H9 (cell line): Measurements from ENCODE around the gene CAPN5. TPM values are rescaled to one million over a fixed set of nuclear protein-coding genes. Genes with fewer than 3 reads are reported as not detected.

Experiments
- DNase-seq: peaks from one replicate; pipeline ENCODE4 v3.0.0-alpha.2; 2017
- H2AFZ ChIP-seq: one replicate; pipeline ENCODE4 v1.6.1; 2013; ENCODE audit warnings: mild to moderate bottlenecking, low read length, control low read depth, moderate library complexity
- H2AK5ac ChIP-seq: 2 replicates; pipeline ENCODE4 v1.6.1; 2013; ENCODE audit warnings: low read length, control low read depth, mixed read lengths; ENCODE audit not compliant: insufficient read length
- H2BK120ac ChIP-seq: one replicate; pipeline ENCODE4 v1.6.1; 2013; ENCODE audit warnings: low read depth, mild to moderate bottlenecking, low read length, control low read depth, inconsistent platforms; ENCODE audit not compliant: poor library complexity, severe bottlenecking
- H2BK12ac ChIP-seq: 2 replicates; pipeline ENCODE4 v1.6.1; 2013; ENCODE audit warnings: low read length, control low read depth, mixed read lengths, low read depth; ENCODE audit not compliant: insufficient read length
- H2BK15ac ChIP-seq: 2 replicates; pipeline ENCODE4 v1.6.1; 2013; ENCODE audit warnings: low read depth, low read length, control low read depth
- H2BK20ac ChIP-seq: one replicate; pipeline ENCODE4 v1.6.1; 2013; ENCODE audit warnings: low read depth, mild to moderate bottlenecking, low read length, control low read depth, inconsistent platforms; ENCODE audit not compliant: poor library complexity, severe bottlenecking
- H2BK5ac ChIP-seq: 2 replicates; pipeline ENCODE4 v1.6.1; 2013; ENCODE audit warnings: low read length, control low read depth, mixed read lengths; ENCODE audit not compliant: insufficient read length
- H3K14ac ChIP-seq: 2 replicates; pipeline ENCODE4 v1.6.1; 2013; ENCODE audit warnings: low read length, control low read depth; ENCODE audit not compliant: insufficient read depth
- H3K18ac ChIP-seq: 2 replicates; pipeline ENCODE4 v1.6.1; 2013; ENCODE audit warnings: low read depth, mild to moderate bottlenecking, mixed read lengths, low read length, control low read depth; ENCODE audit not compliant: insufficient read length
- H3K23ac ChIP-seq: 2 replicates; pipeline ENCODE4 v1.6.1; 2013; ENCODE audit warnings: low read length, control low read depth, mixed read lengths, low read depth; ENCODE audit not compliant: insufficient read length
- H3K23me2 ChIP-seq: 2 replicates; pipeline ENCODE4 v1.6.1; 2013; ENCODE audit warnings: low read depth, mild to moderate bottlenecking, mixed read lengths, low read length, control low read depth; ENCODE audit not compliant: insufficient read length, poor library complexity, severe bottlenecking
- H3K27ac ChIP-seq: 2 replicates; pipeline ENCODE4 v1.5.1; 2013; ENCODE audit warnings: low read length, control low read depth, mixed read lengths, low read depth; ENCODE audit not compliant: insufficient read length
- H3K27me3 ChIP-seq: 2 replicates; pipeline ENCODE4 v1.6.1; 2013; ENCODE audit warnings: low read length, control low read depth, inconsistent platforms; ENCODE audit not compliant: insufficient read depth
- H3K4ac ChIP-seq: 2 replicates; pipeline ENCODE4 v1.6.1; 2013; ENCODE audit warnings: low read depth, mild to moderate bottlenecking, control low read depth, inconsistent platforms, low read length, moderate library complexity
- H3K4me1 ChIP-seq: 2 replicates; pipeline ENCODE4 v1.6.1; 2013; ENCODE audit warnings: low read length, control low read depth, inconsistent platforms; ENCODE audit not compliant: insufficient read depth
- H3K4me2 ChIP-seq: 2 replicates; pipeline ENCODE4 v1.6.1; 2013; ENCODE audit warnings: low read length, control low read depth, mixed read lengths; ENCODE audit not compliant: insufficient read length, insufficient read depth
- H3K56ac ChIP-seq: 2 replicates; pipeline ENCODE4 v1.6.1; 2013; ENCODE audit warnings: low read depth, mild to moderate bottlenecking, mixed read lengths, low read length, control low read depth; ENCODE audit not compliant: insufficient read length
- H3K79me1 ChIP-seq: 2 replicates; pipeline ENCODE4 v1.6.1; 2013; ENCODE audit warnings: low read depth, mild to moderate bottlenecking, moderate library complexity, low read length, control low read depth, inconsistent platforms; ENCODE audit not compliant: insufficient read depth, poor library complexity, severe bottlenecking
- H3K79me2 ChIP-seq: 2 replicates; pipeline ENCODE4 v1.6.1; 2013; ENCODE audit warnings: low read length, control low read depth, inconsistent platforms; ENCODE audit not compliant: insufficient read depth
- H3K9ac ChIP-seq: 2 replicates; pipeline ENCODE4 v1.6.1; 2013; ENCODE audit warnings: low read length, control low read depth, mixed read lengths; ENCODE audit not compliant: insufficient read length; ENCODE audit errors: extremely low read depth
- H3K9me3 ChIP-seq: one replicate; pipeline ENCODE4 v1.6.1; 2013; ENCODE audit warnings: low read depth, low read length, inconsistent platforms; ENCODE audit not compliant: control insufficient read depth
- H3T11ph ChIP-seq: one replicate; pipeline ENCODE4 v1.6.1; 2013; ENCODE audit warnings: mild to moderate bottlenecking, low read length, control low read depth, inconsistent platforms
- H4K20me1 ChIP-seq: one replicate; pipeline ENCODE4 v1.6.1; 2013; ENCODE audit not compliant: control insufficient read depth, insufficient read length, insufficient read depth
- H4K5ac ChIP-seq: 2 replicates; pipeline ENCODE4 v1.6.1; 2013; ENCODE audit warnings: low read depth, mild to moderate bottlenecking, mixed read lengths, low read length, control low read depth; ENCODE audit not compliant: insufficient read length
- H4K8ac ChIP-seq: replicated peaks from 2 replicates; pipeline ENCODE4 v1.6.1; 2013; ENCODE audit warnings: low read length, control low read depth, mixed read lengths, low read depth; ENCODE audit not compliant: insufficient read length
- H4K91ac ChIP-seq: 2 replicates; pipeline ENCODE4 v1.6.1; 2013; ENCODE audit warnings: low read depth, mild to moderate bottlenecking, moderate library complexity, mixed read lengths, low read length, control low read depth; ENCODE audit not compliant: insufficient read length
- H3K27ac Mint-ChIP-seq, 3 experiments: 2 replicates in 2 of 3; 3 replicates in 1 of 3; pipeline ENCODE4 v1.8.0; 2020 to 2021; ENCODE audit warnings: mixed read lengths in 3 of 3, mild to moderate bottlenecking in 1 of 3, moderate library complexity in 1 of 3
- H3K27me3 Mint-ChIP-seq: 2 replicates; pipeline ENCODE4 v1.8.0; 2021; ENCODE audit warnings: low read depth, mild to moderate bottlenecking, moderate library complexity, mixed read lengths
- H3K36me3 Mint-ChIP-seq, 3 experiments: 2 replicates in 2 of 3; 3 replicates in 1 of 3; pipeline ENCODE4 v1.8.0; 2020 to 2021; ENCODE audit warnings: low read depth in 3 of 3, mixed read lengths in 3 of 3; ENCODE audit not compliant: insufficient read depth in 1 of 3
- H3K4me1 Mint-ChIP-seq, 2 experiments: 2 replicates each; pipeline ENCODE4 v1.8.0; 2020; ENCODE audit warnings: mixed read lengths in 2 of 2
- H3K4me3 Mint-ChIP-seq, 2 experiments: 2 replicates in 1 of 2; 3 replicates in 1 of 2; pipeline ENCODE4 v1.8.0; 2020 to 2021; ENCODE audit warnings: mild to moderate bottlenecking in 2 of 2, mixed read lengths in 2 of 2, moderate library complexity in 1 of 2
- H3K9me3 Mint-ChIP-seq, 2 experiments: 2 replicates in 1 of 2; 3 replicates in 1 of 2; pipeline ENCODE4 v1.8.0; 2020; ENCODE audit warnings: mild to moderate bottlenecking in 2 of 2, mixed read lengths in 2 of 2, moderate library complexity in 1 of 2
- CTCF ChIP-seq: fragments of 200-600 bp; sonication (generic); conservative IDR thresholded peaks from 3 replicates; pipeline ENCODE4 v1.8.0; 2021; ENCODE audit warnings: antibody characterized with exemption, mild to moderate bottlenecking
- WGBS: extraction: QIAGEN DNeasy Blood & Tissue Kit; methylation state at CpG from one replicate; pipeline ENCODE4 v1.1.7; 2013; ENCODE audit warnings: missing lambda C conversion rate, low lambda C conversion rate, mixed read lengths; ENCODE audit not compliant: insufficient read length; ENCODE audit errors: extremely low coverage; 5-methylcytosine and 5-hydroxymethylcytosine counted together
- total RNA-seq: library from RNA; stranded (reverse); gene quantifications from 2 replicates; pipeline ENCODE4 v1.2.1, GENCODE V29; 2021

The CAPN5 gene
- total RNA-seq, 1 experiment from 2014 or later: 16.7 TPM

GRCh38 chr11:77102246-77103210 lies 35.8 kb downstream of the CAPN5 start, which contains the start of gene OMP:
OMP (plus strand) TSS chr11:77102840; CDS start chr11:77102840, 0 bp downstream.
- H3K9me3 Mint-ChIP-seq: peaks cover 4 to 5% of the 10 kb centered on the region in 2 experiments; a peak in 4 of 5 replicates
- TF ChIP-seq CTCF: no peak

More at GRCh38 chr11:77102246-77103210, 35.8 kb downstream of the CAPN5 start, which contains the start of gene OMP:
- Histone ChIP-seq H3K27ac (no peak within 1 kb of the TSS), H3K4me1 (no peaks in the 10 kb centered on the region), H3K4ac (no peak within 1 kb of the TSS), H3T11ph (no peak within 1 kb of the TSS), H2AK5ac (no peak within 1 kb of the TSS), H3K79me1 (no peaks in the 10 kb centered on the region), H4K8ac (no peak within 1 kb of the TSS), H3K14ac (no peak within 1 kb of the TSS), H3K79me2 (no peaks in the 10 kb centered on the region), H4K20me1 (no peaks in the 10 kb centered on the region), H3K4me2 (no peak within 1 kb of the TSS), H3K18ac (no peak within 1 kb of the TSS), H3K27me3 (no peaks in the 10 kb centered on the region), H2BK120ac (no peak within 1 kb of the TSS), H3K9ac (no peak within 1 kb of the TSS), H2BK20ac (no peak within 1 kb of the TSS), H3K56ac (no peak within 1 kb of the TSS), H3K23ac (no peak within 1 kb of the TSS), H4K91ac (no peak within 1 kb of the TSS), H3K23me2 (no peaks in the 10 kb centered on the region), H3K9me3 (no peaks in the 10 kb centered on the region), H2BK12ac (no peak within 1 kb of the TSS), H2BK15ac (no peak within 1 kb of the TSS), H2BK5ac (no peak within 1 kb of the TSS), H2AFZ (no peak within 1 kb of the TSS), H4K5ac (no peak within 1 kb of the TSS)
- Mint-ChIP-seq H3K27ac (peak within 1 kb of the TSS; percentile 30 to 82 (median 46); a peak in 3 of 7 replicates), H3K4me1 (no peaks in the 10 kb centered on the region), H3K36me3 (peaks cover 4 to 15% (median 10%) of the 10 kb centered on the region in 3 experiments; a peak in 5 of 7 replicates), H3K27me3 (peaks cover 2% of the 10 kb centered on the region; the same call in 1 of the 2 replicates), H3K4me3 (no peak within 1 kb of the TSS)
- WGBS: no CpG with 5 or more reads among the region's 37 CpGs
- no peak for DNase-seq
